LNCaP clone FGC (cell line): ENCODE measurements around the gene TSC22D2.

Source experiments
- DNase-seq: peaks from one replicate; pipeline ENCODE4 v3.0.0-alpha.2; 2011; ENCODE audit warnings: low read depth
- H3K4me3 ChIP-seq: 2 replicates; pipeline ENCODE4 v1.5.1; 2011; ENCODE audit warnings: mild to moderate bottlenecking, low read depth, low read length, control low read depth
- TF ChIP-seq, protein P1 (sequence below): IDR thresholded peaks from 2 replicates; pipeline ENCODE4 v1.5.1; 2012; ENCODE audit warnings: mild to moderate bottlenecking; ENCODE audit not compliant: control insufficient read depth, insufficient read depth; ENCODE audit errors: extremely low read depth

TSC22D2 gene

DNA sequence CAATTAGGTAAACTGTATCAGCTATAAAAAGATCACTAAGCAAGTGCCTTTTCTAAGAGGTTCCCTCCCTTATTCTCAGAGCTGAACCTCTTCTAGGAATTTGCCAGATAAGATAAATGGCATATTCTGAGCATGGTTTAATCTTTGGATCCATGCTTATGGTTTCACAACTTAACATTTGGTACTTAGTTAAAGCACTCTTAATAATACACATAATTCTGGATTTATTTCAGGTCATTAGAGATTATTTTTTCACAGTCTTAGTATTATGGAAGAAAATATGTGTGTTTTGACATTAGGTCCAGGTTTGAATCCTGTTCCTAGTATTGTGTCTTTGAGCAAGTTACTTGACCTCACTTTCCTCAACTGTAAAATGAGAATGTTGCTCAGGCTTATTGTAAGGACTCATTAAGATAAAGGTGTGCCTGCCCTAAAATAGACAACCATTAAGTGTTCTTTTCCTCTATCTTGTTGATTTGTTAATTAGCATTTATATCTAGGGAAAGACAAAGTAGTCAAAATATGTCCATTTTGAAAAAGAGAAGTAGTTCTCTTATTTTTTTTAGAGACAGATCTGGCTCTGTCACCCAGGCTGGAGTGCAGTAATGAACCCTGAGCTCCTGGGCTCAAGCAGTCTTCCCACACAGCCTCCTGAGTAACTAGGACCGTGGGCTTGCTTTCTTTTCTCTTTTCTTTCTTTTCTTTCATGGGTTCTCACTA lies 43.4 kb downstream of the TSC22D2 start:
- H3K4me3 ChIP-seq: no peak overlapping the region
- DNase-seq: no peak
- TF ChIP-seq, protein P1, sequence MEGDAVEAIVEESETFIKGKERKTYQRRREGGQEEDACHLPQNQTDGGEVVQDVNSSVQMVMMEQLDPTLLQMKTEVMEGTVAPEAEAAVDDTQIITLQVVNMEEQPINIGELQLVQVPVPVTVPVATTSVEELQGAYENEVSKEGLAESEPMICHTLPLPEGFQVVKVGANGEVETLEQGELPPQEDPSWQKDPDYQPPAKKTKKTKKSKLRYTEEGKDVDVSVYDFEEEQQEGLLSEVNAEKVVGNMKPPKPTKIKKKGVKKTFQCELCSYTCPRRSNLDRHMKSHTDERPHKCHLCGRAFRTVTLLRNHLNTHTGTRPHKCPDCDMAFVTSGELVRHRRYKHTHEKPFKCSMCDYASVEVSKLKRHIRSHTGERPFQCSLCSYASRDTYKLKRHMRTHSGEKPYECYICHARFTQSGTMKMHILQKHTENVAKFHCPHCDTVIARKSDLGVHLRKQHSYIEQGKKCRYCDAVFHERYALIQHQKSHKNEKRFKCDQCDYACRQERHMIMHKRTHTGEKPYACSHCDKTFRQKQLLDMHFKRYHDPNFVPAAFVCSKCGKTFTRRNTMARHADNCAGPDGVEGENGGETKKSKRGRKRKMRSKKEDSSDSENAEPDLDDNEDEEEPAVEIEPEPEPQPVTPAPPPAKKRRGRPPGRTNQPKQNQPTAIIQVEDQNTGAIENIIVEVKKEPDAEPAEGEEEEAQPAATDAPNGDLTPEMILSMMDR: no peak

DNA sequence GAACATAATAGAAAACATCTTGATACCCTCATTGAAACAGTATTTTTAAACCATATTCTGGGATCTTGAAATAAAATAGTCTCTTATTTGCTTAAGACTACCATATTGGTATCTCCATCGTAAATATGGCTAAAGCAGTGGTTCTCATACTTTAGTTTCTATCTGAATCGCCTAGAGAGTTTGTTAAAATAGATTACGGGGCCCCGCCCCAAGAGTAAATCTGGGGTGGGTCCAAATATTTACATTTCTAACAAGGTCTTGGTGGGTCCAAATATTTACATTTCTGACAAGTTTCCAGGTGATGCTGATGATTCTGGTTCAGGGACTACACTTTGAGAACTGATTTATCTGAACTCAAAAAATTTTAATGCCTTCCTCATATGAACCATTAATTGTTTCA lies 45.3 kb downstream of the TSC22D2 start:
- no peak for DNase-seq
- TF ChIP-seq, protein P1: no peak
- H3K4me3 ChIP-seq: no peak overlapping the region

DNA sequence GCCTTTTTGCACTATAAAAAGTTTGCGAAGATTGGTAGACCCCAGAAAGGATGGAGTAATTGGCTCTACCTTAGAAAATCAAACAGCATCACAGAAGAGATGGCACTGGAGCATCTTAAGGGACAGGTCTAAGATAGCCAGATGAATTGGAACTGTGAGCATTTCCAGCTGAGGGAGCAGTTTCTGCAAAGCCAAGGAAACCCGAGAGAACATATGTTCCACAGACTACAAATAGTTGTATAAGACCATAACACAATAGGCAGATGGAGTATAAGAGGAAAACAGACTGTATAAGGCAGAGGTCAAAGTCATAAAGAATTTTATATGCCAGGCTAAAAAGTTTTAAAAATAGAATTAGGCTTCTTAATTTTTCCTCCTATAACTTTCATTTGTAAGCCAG lies 46.0 kb downstream of the TSC22D2 start:
- DNase-seq: no peak
- TF ChIP-seq, protein P1: no peak
- H3K4me3 ChIP-seq: no peak overlapping the region

DNA sequence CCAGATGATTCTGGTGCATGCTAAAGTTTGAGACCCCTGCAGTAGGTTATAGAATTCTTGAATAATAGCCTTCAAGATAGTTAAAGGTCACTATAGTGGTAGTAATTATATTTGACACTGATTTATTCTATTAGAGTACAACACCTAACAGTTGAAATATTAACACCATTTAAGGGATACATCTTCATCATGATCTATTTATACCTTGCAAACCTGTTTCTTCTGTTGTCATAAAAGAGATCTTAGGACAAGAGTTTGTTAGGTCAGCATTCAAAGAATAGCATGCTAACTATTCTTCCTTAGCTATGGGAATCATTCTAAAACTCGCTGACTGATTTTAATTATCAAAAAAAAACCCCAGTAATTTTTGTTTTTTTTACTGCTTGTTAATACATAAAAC lies 46.5 kb downstream of the TSC22D2 start:
- TF ChIP-seq, protein P1: no peak
- no peak for DNase-seq

DNA sequence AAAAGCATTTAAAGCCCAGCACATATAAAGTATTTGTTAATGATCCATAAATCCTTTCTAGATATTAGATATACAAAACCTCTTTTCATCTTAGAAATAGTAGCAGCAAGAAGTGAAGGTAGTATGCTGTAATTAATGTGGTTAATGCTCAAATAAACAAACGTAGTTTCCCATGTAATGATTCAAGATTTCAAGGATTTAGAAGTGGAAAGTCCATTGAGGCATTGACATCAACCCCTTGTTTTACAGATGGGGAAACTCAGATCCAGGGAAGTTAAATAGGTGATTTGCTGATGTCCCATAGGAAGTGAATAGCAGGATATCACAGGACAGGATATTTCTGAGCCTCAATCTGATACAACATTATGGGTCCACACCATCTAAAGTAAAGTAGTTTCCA lies 47.2 kb downstream of the TSC22D2 start:
- H3K4me3 ChIP-seq: no peak overlapping the region
- TF ChIP-seq, protein P1: no peak
- DNase-seq: no peak

More for the DNA sequence above, 46.5 kb downstream of the TSC22D2 start:
- no peak overlapping the region for H3K4me3 ChIP-seq

DNA sequence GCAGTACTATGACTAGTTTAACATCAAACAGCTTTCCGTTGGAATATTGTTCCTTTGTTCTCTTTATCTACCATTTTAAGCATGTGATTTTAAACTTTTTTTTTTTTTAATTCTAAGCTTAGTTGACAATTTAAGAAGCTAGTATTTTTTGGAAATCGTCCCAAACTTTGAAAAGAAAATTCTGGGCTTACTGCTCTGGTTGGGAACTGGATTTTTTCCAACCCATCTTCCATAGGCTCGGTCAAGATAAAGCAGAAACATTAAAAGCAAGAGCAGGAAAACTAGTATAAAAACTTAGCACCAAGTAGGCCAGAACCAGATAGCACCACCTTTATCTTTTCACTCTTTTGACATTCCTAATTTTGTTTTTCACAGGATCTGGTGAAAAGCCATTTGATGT lies 49.9 kb downstream of the TSC22D2 start:
- H3K4me3 ChIP-seq: no peak overlapping the region
- TF ChIP-seq, protein P1: no peak
- DNase-seq: no peak

DNA sequence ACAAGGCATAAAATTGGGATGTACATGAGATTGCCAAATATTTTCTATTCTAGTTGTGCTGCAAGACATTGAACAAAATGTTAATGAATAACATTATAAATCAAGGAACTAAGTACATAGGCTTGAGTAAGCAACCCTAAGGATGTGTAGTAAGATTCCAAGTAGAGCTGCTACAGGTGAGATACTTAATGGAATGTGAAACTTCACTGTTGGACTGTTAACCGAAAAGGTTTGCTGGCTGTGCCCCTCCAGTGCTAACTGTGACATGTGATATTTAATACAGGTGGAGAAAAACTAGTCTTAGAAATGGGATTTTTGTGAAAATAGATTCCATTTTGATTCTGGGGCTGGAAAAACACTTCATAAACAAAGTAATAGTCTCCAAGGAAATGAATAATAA lies 52.4 kb downstream of the TSC22D2 start:
- TF ChIP-seq, protein P1: no peak
- no peak overlapping the region for H3K4me3 ChIP-seq
- DNase-seq: no peak
